ENCODE data around the gene ITPRIPL2. TPM values are rescaled to one million over a fixed set of nuclear protein-coding genes. Genes with fewer than 3 reads are reported as not detected.

The ITPRIPL2 gene
- total and polyA plus RNA-seq, 2 of the 4 experiments (the other 2 are of a cell fraction) = 9.2 to 11.1 TPM

DNA sequence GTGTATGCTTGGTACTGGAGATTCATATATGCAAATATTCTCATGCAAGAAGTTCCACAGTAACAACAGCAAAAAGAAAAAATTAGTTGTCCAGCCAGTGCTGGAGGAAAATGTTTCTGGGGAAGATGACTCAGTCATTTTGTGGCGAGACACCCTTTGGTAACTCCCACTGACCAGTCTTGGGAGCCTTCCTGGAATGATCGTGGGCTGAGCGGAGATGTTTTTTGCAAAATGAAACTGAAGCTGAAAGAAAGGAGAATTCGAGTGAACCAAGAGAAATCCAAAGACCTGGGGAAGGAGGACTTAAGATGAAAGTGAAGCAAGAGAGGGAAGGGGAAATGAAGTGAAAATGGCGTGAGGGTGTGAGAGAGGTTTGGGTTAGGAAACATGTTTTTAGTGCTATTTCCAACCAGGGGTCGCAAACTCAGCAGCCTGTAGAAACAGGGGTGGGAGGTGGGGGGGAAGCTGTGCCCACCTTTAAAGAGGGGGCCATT lies 5.2 kb downstream of the ITPRIPL2 start:
- ChIA-PET CTCF (interaction anchor here (0.6 to 1.2 kb wide), 4 partner anchors 13 to 135 kb away, joined by 3 to 4 read pairs (median 4); partner anchors contain the start of gene TMC7), POLR2A (ENCODE audit: unreplicated experiment) (interaction anchor here (0.7 to 1.9 kb wide), 2 partner anchors 12 to 331 kb away, joined by 4 to 16 read pairs; no protein-coding TSS in a partner anchor)
- H3K9me3 ChIP-seq (ENCODE audit: control insufficient read depth, insufficient read depth, low read length) = no peaks in the 10 kb centered on the region
- H2AK5ac ChIP-seq (ENCODE audit: low read depth, low read length) = peak overlapping the region; percentile 78
- H3K27me3 ChIP-seq (ENCODE audit: control insufficient read depth, insufficient read depth, low read length) = no peaks in the 10 kb centered on the region
- peak overlapping the region; percentile 98 for H2BK5ac ChIP-seq (ENCODE audit: low read depth, low read length, poor library complexity, severe bottlenecking)
- H2AK9ac ChIP-seq (replicated peaks; ENCODE audit: low read depth, low read length, poor library complexity) = peak overlapping the region; percentile 86
- peak overlapping the region; percentile 90 for H4K91ac ChIP-seq (ENCODE audit: insufficient read depth, low read depth, low read length)
- no TSS peak for BruUV-seq (replicated peaks)
- in situ Hi-C loops (cut with MboI; ENCODE audit: low sequenced_read_pairs) (loop anchor here (25.0 kb wide), 2 partner anchors 593 to 768 kb away; partner anchors contain the start of genes GPRC5B, IQCK and KNOP1), intact Hi-C loops (cut with micrococcal nuclease) (no loop called here), dilution Hi-C loops (cut with HindIII; ENCODE audit: low sequenced_read_pairs, unreplicated experiment) (no loop called here)
- H3K4ac ChIP-seq (ENCODE audit: low read depth, low read length) = peak overlapping the region; percentile 95
- peak overlapping the region; percentile 53; the same call in 1 of the 3 replicates for H2BK15ac ChIP-seq (ENCODE audit: low read depth, low read length)
- H3K27ac ChIP-seq (ENCODE audit: insufficient read depth, low read length) = peak overlapping the region; percentile 96
- peak overlapping the region; percentile 97 for H3K9ac ChIP-seq (ENCODE audit: low read depth, low read length)
- H3K4me3 ChIP-seq (ENCODE audit: insufficient read depth, low read depth, low read length) = peak overlapping the region; percentile 67
- H3K36me3 ChIP-seq (ENCODE audit: control insufficient read depth, insufficient read depth, low read length) = peaks cover 26% of the 10 kb centered on the region
- WGBS, 2 experiments (ENCODE audit: extremely low coverage in 2 of 2, insufficient read length in 1 of 2) = 6% methylated on average over 6 of the region's 6 CpGs; no CpG with 5 or more reads in 1 of the 2 experiments
- peak overlapping the region; percentile 99 for H3K23ac ChIP-seq (ENCODE audit: low read depth, low read length)
- ATAC-seq (ENCODE audit: low read depth) (peak; percentile 53), DNase-seq (peak; percentile 95)
- H2BK20ac ChIP-seq (ENCODE audit: low read depth, low read length) = peak overlapping the region; percentile 86
- peaks cover 50% of the 10 kb centered on the region for H4K20me1 ChIP-seq (ENCODE audit: insufficient read depth, low read length)
- peak overlapping the region; percentile 93 for H2BK120ac ChIP-seq (ENCODE audit: low read depth, low read length)
- H3K4me2 ChIP-seq (ENCODE audit: low read depth, low read length) = peak overlapping the region; percentile 95
- H3K14ac ChIP-seq (replicated peaks; ENCODE audit: low read depth, low read length) = peak overlapping the region; percentile 97
- H3K9me1 ChIP-seq (ENCODE audit: insufficient read depth, low read length) = peaks cover 8% of the 10 kb centered on the region
- H3K56ac ChIP-seq (ENCODE audit: extremely low read depth, insufficient read depth, low read length) = peak overlapping the region; percentile 91
- peak overlapping the region; percentile 5 for H2AFZ ChIP-seq (replicated peaks; ENCODE audit: low read length, poor library complexity)
- TF ChIP-seq MXI1 (IDR thresholded peaks at IDR 0.05; ENCODE audit: borderline replicate concordance, low read depth, low read length) (no peak), MAFK (IDR thresholded peaks at IDR 0.05; ENCODE audit: low read depth, low read length) (no peak), MAZ (IDR thresholded peaks at IDR 0.05; ENCODE audit: borderline replicate concordance, low read depth, low read length) (no peak), FOS (IDR thresholded peaks at IDR 0.05; ENCODE audit: low read depth, low read length) (peak; percentile 89), RFX5 (IDR thresholded peaks at IDR 0.05; ENCODE audit: low read depth, low read length) (no peak), CEBPB (IDR thresholded peaks at IDR 0.05; ENCODE audit: low read depth, low read length) (peak; percentile 37; the same call in 1 of the 2 replicates), RCOR1 (IDR thresholded peaks at IDR 0.05; ENCODE audit: insufficient replicate concordance, low read length) (no peak), NFE2L2 (IDR thresholded peaks at IDR 0.05; ENCODE audit: low read depth, low read length) (peak; percentile 85), SMC3 (IDR thresholded peaks at IDR 0.05; ENCODE audit: low read depth, low read length) (no peak), POLR2A (IDR thresholded peaks at IDR 0.05; ENCODE audit: low read depth, low read length) (no peak), BHLHE40 (IDR thresholded peaks at IDR 0.05; ENCODE audit: low read depth, low read length) (no peak)
- TF ChIP-seq, protein P1, sequence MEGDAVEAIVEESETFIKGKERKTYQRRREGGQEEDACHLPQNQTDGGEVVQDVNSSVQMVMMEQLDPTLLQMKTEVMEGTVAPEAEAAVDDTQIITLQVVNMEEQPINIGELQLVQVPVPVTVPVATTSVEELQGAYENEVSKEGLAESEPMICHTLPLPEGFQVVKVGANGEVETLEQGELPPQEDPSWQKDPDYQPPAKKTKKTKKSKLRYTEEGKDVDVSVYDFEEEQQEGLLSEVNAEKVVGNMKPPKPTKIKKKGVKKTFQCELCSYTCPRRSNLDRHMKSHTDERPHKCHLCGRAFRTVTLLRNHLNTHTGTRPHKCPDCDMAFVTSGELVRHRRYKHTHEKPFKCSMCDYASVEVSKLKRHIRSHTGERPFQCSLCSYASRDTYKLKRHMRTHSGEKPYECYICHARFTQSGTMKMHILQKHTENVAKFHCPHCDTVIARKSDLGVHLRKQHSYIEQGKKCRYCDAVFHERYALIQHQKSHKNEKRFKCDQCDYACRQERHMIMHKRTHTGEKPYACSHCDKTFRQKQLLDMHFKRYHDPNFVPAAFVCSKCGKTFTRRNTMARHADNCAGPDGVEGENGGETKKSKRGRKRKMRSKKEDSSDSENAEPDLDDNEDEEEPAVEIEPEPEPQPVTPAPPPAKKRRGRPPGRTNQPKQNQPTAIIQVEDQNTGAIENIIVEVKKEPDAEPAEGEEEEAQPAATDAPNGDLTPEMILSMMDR (conservative IDR thresholded peaks at IDR 0.05; ENCODE audit: low read depth, low read length) = no peak
- TF ChIP-seq, protein P2, sequence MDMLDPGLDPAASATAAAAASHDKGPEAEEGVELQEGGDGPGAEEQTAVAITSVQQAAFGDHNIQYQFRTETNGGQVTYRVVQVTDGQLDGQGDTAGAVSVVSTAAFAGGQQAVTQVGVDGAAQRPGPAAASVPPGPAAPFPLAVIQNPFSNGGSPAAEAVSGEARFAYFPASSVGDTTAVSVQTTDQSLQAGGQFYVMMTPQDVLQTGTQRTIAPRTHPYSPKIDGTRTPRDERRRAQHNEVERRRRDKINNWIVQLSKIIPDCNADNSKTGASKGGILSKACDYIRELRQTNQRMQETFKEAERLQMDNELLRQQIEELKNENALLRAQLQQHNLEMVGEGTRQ (IDR thresholded peaks at IDR 0.05; ENCODE audit: low read depth, low read length) = no peak
- H3K79me1 ChIP-seq (ENCODE audit: low read depth in 1 of 2, low read length in 2 of 2) = peaks cover 7 to 68% of the 10 kb centered on the region in 2 experiments; a peak in 3 of 4 replicates
- H4K8ac ChIP-seq (ENCODE audit: low read depth in 2 of 2, low read length in 2 of 2) = peak overlapping the region; percentile 50 to 93; a peak in 3 of 4 replicates
- peak overlapping the region; percentile 87 for H4K5ac ChIP-seq (ENCODE audit: low read depth, low read length)
- H3K4me1 ChIP-seq (ENCODE audit: control insufficient read depth, insufficient read depth, low read length) = peaks cover 32% of the 10 kb centered on the region
- H3K18ac ChIP-seq (ENCODE audit: low read depth, low read length) = peak overlapping the region; percentile 95
